Bronchial epithelial cell (primary cell): ENCODE data around the gene SEMA3A. TPM values are rescaled to one million over a fixed set of nuclear protein-coding genes. Genes with fewer than 3 reads are reported as not detected.
A peak's percentile ranks its signal among the peaks of the same experiment; 100 is the strongest.
"Not testable (repeated sequence)": the region's sequence is repeated elsewhere in the genome, so short reads cannot be mapped to it uniquely, and the experiment has no call there.

Experiments
- DNase-seq: peaks from one replicate; pipeline ENCODE4 v3.0.0-alpha.2; 2010; ENCODE audit warnings: low read depth
- FAIRE-seq: peaks from 2 replicates; lab custom pipeline; 2011; peaks lifted over from hg19 to GRCh38; lab: Jason Lieb, UNC
- H3K27me3 ChIP-seq: 2 replicates; pipeline ENCODE4 v1.5.1; 2011; ENCODE audit warnings: low read length; ENCODE audit not compliant: control insufficient read depth, insufficient read depth
- H3K36me3 ChIP-seq: 2 replicates; pipeline ENCODE4 v1.5.1; 2011; ENCODE audit warnings: low read length; ENCODE audit not compliant: control insufficient read depth, insufficient read depth
- H3K4me3 ChIP-seq: 2 replicates; pipeline ENCODE4 v1.5.1; 2011; ENCODE audit warnings: mild to moderate bottlenecking, low read depth, low read length, control low read depth
- CTCF ChIP-seq: IDR thresholded peaks from 2 replicates; pipeline ENCODE4 v1.5.1; 2011; ENCODE audit warnings: mild to moderate bottlenecking, moderate library complexity, low read length, control low read depth, inconsistent platforms; ENCODE audit not compliant: insufficient read depth, severe bottlenecking
- total RNA-seq: library from RNA; depleted of rRNA; stranded (reverse); fragments of >200 nt; gene quantifications from 2 replicates; pipeline ENCODE4 v1.2.1, GENCODE V29; 2014

SEMA3A gene
- total RNA-seq, 1 donor from 2014 or later = 57.7 TPM

- FAIRE-seq = no peak
- DNase-seq = no peak
Observed at GRCh38 chr7:84152995-84153394, 41.6 kb downstream of the SEMA3A start.

GRCh38 chr7:84150370-84150769 is 44.2 kb downstream of the SEMA3A start:
- H3K36me3 ChIP-seq, H3K4me3 ChIP-seq, H3K27me3 ChIP-seq, FAIRE-seq, DNase-seq: not testable (repeated sequence)

More at GRCh38 chr7:84152995-84153394, 41.6 kb downstream of the SEMA3A start:
- TF ChIP-seq CTCF = no peak
- H3K36me3 ChIP-seq = no peaks in the 10 kb centered on the region
- no peaks in the 10 kb centered on the region for H3K27me3 ChIP-seq
- H3K4me3 ChIP-seq = no peak overlapping the region

GRCh38 chr7:84149573-84149972 is 45.0 kb downstream of the SEMA3A start:
- Histone ChIP-seq H3K4me3 (no peak overlapping the region), H3K36me3 (no peaks in the 10 kb centered on the region), H3K27me3 (no peaks in the 10 kb centered on the region)
- FAIRE-seq (no peak), DNase-seq (no peak)
- TF ChIP-seq CTCF = no peak

- DNase-seq = no peak
- H3K4me3 ChIP-seq = no peak overlapping the region
- H3K36me3 ChIP-seq = no peaks in the 10 kb centered on the region
- H3K27me3 ChIP-seq = no peaks in the 10 kb centered on the region
- no peak for FAIRE-seq
- TF ChIP-seq CTCF = no peak
Observed at GRCh38 chr7:84145892-84146291, 48.7 kb downstream of the SEMA3A start.

- DNase-seq (no peak), FAIRE-seq (no peak)
- Histone ChIP-seq H3K27me3 (no peaks in the 10 kb centered on the region), H3K36me3 (no peaks in the 10 kb centered on the region), H3K4me3 (no peak overlapping the region)
- TF ChIP-seq CTCF = no peak
Observed at GRCh38 chr7:84144935-84145334, 49.7 kb downstream of the SEMA3A start.

- Histone ChIP-seq H3K4me3 (no peak overlapping the region), H3K27me3 (no peaks in the 10 kb centered on the region), H3K36me3 (no peaks in the 10 kb centered on the region)
- FAIRE-seq (no peak), DNase-seq (peak; percentile 13)
- TF ChIP-seq CTCF = no peak
Observed at GRCh38 chr7:84144480-84144879, 50.1 kb downstream of the SEMA3A start.
